HEK293 (cell line): ENCODE measurements around the gene SHANK2.
A peak's percentile ranks its signal among the peaks of the same experiment; 100 is the strongest.

Experiments
- CTCF ChIA-PET: fragments of 350-600 bp; formaldehyde crosslinking; extraction: SDS; loops from one replicate; lab custom pipeline; 2021; ENCODE audit warnings: antibody characterized with exemption; lab: Yijun Ruan, JAX
- POLR2A ChIA-PET: fragments of 300-600 bp; formaldehyde crosslinking; extraction: SDS; loops from one replicate; lab custom pipeline; 2020; ENCODE audit warnings: antibody characterized with exemption, inconsistent platforms; lab: Yijun Ruan, JAX
- H3K27ac ChIP-seq: fragments of 200-500 bp; sonication (Bioruptor generic); 2 replicates; pipeline ENCODE4 v1.5.1; 2014; ENCODE audit warnings: low read depth, low read length, control low read depth, inconsistent platforms; ENCODE audit errors: extremely low read depth
- H3K36me3 ChIP-seq, 2 experiments: fragments of 200-500 bp in 1 of 2; sonication (Bioruptor generic) in 1 of 2; 1 replicate in 1 of 2; 2 replicates in 1 of 2; pipeline ENCODE4 v1.5.1; 2014 to 2017; ENCODE audit warnings: inconsistent platforms in 2 of 2, low read length in 2 of 2; ENCODE audit not compliant: control insufficient read depth in 2 of 2, insufficient read depth in 1 of 2
- H3K4me1 ChIP-seq: fragments of 200-500 bp; sonication (Bioruptor generic); 2 replicates; pipeline ENCODE4 v1.5.1; 2014; ENCODE audit warnings: mild to moderate bottlenecking, low read length, inconsistent platforms; ENCODE audit not compliant: control insufficient read depth, insufficient read depth
- H3K4me3 ChIP-seq: 2 replicates; pipeline ENCODE4 v1.5.1; 2011; ENCODE audit warnings: low read depth, mild to moderate bottlenecking, control low read depth, low read length, moderate library complexity
- H3K9me3 ChIP-seq: fragments of 200-500 bp; sonication (Bioruptor generic); 2 replicates; pipeline ENCODE4 v1.5.1; 2014; ENCODE audit warnings: low read depth, low read length, inconsistent platforms; ENCODE audit not compliant: control insufficient read depth, insufficient read depth
- EGR2 ChIP-seq: fragments of 450-650 bp; formaldehyde crosslinking; IDR thresholded peaks from 2 replicates; pipeline ENCODE4 v1.5.1; 2016; ENCODE audit warnings: low read depth, missing biosample characterization, missing genetic modification characterization
- GLIS1 ChIP-seq: fragments of 450-650 bp; formaldehyde crosslinking; IDR thresholded peaks from 2 replicates; pipeline ENCODE4 v1.5.1; 2016; ENCODE audit warnings: missing biosample characterization, missing genetic modification characterization
- HOXC10 ChIP-seq: sonication (generic); formaldehyde crosslinking; IDR thresholded peaks from 2 replicates; pipeline ENCODE4 v1.8.1; 2023; ENCODE audit warnings: mild to moderate bottlenecking, missing genetic modification reagents
- PRDM1 ChIP-seq: fragments of 450-650 bp; formaldehyde crosslinking; IDR thresholded peaks from 2 replicates; pipeline ENCODE4; 2016; ENCODE audit warnings: missing biosample characterization, missing genetic modification characterization
- SCRT1 ChIP-seq: fragments of 450-650 bp; formaldehyde crosslinking; IDR thresholded peaks from 2 replicates; pipeline ENCODE4 v1.5.1; 2016; ENCODE audit warnings: missing biosample characterization, missing genetic modification characterization, borderline replicate concordance
- SP7 ChIP-seq: fragments of 450-650 bp; formaldehyde crosslinking; IDR thresholded peaks from 2 replicates; pipeline ENCODE4 v1.5.1; 2016; ENCODE audit warnings: missing biosample characterization, missing genetic modification characterization
- ZBTB7A ChIP-seq: fragments of 450-650 bp; formaldehyde crosslinking; IDR thresholded peaks from 2 replicates; pipeline ENCODE4 v1.5.1; 2016; ENCODE audit warnings: low read depth, missing biosample characterization, missing genetic modification characterization
- ZFHX2 ChIP-seq: fragments of 450-650 bp; formaldehyde crosslinking; conservative IDR thresholded peaks from 2 replicates; pipeline ENCODE4 v1.5.1; 2016; ENCODE audit warnings: missing biosample characterization, missing genetic modification characterization
- ZNF121 ChIP-seq: fragments of 450-650 bp; formaldehyde crosslinking; IDR thresholded peaks from 2 replicates; pipeline ENCODE4 v1.5.1; 2016; ENCODE audit warnings: missing biosample characterization, missing genetic modification characterization
- ZNF19 ChIP-seq: fragments of 450-650 bp; formaldehyde crosslinking; IDR thresholded peaks from 2 replicates; pipeline ENCODE4; 2016; ENCODE audit warnings: missing biosample characterization, missing genetic modification characterization, low read depth
- ZNF473 ChIP-seq: fragments of 450-650 bp; formaldehyde crosslinking; IDR thresholded peaks from 2 replicates; pipeline ENCODE4 v1.5.1; 2017; ENCODE audit warnings: missing biosample characterization, missing genetic modification characterization
- ZNF48 ChIP-seq: fragments of 450-650 bp; formaldehyde crosslinking; IDR thresholded peaks from 2 replicates; pipeline ENCODE4 v1.5.1; 2016; ENCODE audit warnings: missing biosample characterization, missing genetic modification characterization
- ZNF521 ChIP-seq: fragments of 450-650 bp; formaldehyde crosslinking; IDR thresholded peaks from 2 replicates; pipeline ENCODE4 v1.5.1; 2017; ENCODE audit warnings: missing biosample characterization, mild to moderate bottlenecking, missing genetic modification characterization
- ZNF529 ChIP-seq: fragments of 450-650 bp; formaldehyde crosslinking; IDR thresholded peaks from 2 replicates; pipeline ENCODE4 v1.5.1; 2017; ENCODE audit warnings: missing genetic modification characterization, missing biosample characterization; ENCODE audit not compliant: insufficient replicate concordance
- ZNF830 ChIP-seq: fragments of 450-650 bp; IDR thresholded peaks from 2 replicates; pipeline ENCODE4 v1.5.0; 2018; ENCODE audit warnings: missing biosample characterization, missing genetic modification characterization, low read depth, mild to moderate bottlenecking, moderate library complexity
- TF ChIP-seq, protein P1 (sequence below): fragments of 450-650 bp; formaldehyde crosslinking; IDR thresholded peaks from 2 replicates; pipeline ENCODE4 v1.5.1; 2016; ENCODE audit warnings: missing biosample characterization, missing genetic modification characterization
- TF ChIP-seq, protein P2 (sequence below): fragments of 450-650 bp; formaldehyde crosslinking; IDR thresholded peaks from 2 replicates; pipeline ENCODE4 v1.5.1; 2016; ENCODE audit warnings: missing biosample characterization, missing genetic modification characterization
- TF ChIP-seq, protein P3 (sequence below): fragments of 450-650 bp; formaldehyde crosslinking; IDR thresholded peaks from 2 replicates; pipeline ENCODE4 v1.5.1; 2016; ENCODE audit warnings: missing biosample characterization, missing genetic modification characterization
- TF ChIP-seq, protein P4 (sequence below): IDR thresholded peaks from 2 replicates; pipeline ENCODE4 v1.6.1; 2011; ENCODE audit warnings: mild to moderate bottlenecking, low read depth, low read length, borderline replicate concordance
- TF ChIP-seq, protein P5 (sequence below): fragments of 450-650 bp; formaldehyde crosslinking; IDR thresholded peaks from 2 replicates; pipeline ENCODE4 v1.5.1; 2017; ENCODE audit warnings: missing biosample characterization, missing genetic modification characterization
- TF ChIP-seq, protein P6 (sequence below): fragments of 450-650 bp; formaldehyde crosslinking; IDR thresholded peaks from 2 replicates; pipeline ENCODE4 v1.5.0; 2017; ENCODE audit warnings: missing biosample characterization, missing genetic modification characterization, borderline replicate concordance

Gene SHANK2

DNA sequence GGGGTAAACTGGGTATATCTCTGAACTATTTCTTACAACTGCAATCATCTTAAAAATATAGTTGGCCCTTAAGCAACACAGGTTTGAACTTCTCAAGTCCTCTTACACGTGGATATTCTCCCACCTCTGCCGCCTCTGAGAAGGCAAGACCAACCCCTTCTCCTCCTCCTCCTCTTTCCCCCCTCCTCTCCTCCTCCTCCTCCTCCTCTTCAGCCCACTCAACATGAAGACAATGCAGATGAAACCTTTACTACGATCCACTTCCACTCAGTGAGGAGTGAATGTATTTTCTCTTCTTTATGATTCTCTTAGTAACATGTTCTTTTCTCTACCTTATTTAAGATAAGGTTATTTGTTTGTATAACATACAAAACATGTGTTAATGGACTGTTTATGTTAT lies 20.0 kb downstream of the SHANK2 start:
- Histone ChIP-seq H3K27ac (no peak overlapping the region), H3K4me3 (no peak overlapping the region), H3K9me3 (no peaks in the 10 kb centered on the region), H3K4me1 (peaks cover 6% of the 10 kb centered on the region)
- POLR2A ChIA-PET = no interaction called here
- no peak for TF ChIP-seq SCRT1 (tag by site-specific recombination)
- TF ChIP-seq SP7 = no peak
- peak; percentile 76 for TF ChIP-seq ZFHX2 (tag by site-specific recombination)
- TF ChIP-seq ZBTB7A (tag by site-specific recombination) = no peak
- TF ChIP-seq ZNF521 (tag by site-specific recombination) = no peak
- peak; percentile 87 for TF ChIP-seq EGR2 (tag by site-specific recombination)
- TF ChIP-seq, protein P1, sequence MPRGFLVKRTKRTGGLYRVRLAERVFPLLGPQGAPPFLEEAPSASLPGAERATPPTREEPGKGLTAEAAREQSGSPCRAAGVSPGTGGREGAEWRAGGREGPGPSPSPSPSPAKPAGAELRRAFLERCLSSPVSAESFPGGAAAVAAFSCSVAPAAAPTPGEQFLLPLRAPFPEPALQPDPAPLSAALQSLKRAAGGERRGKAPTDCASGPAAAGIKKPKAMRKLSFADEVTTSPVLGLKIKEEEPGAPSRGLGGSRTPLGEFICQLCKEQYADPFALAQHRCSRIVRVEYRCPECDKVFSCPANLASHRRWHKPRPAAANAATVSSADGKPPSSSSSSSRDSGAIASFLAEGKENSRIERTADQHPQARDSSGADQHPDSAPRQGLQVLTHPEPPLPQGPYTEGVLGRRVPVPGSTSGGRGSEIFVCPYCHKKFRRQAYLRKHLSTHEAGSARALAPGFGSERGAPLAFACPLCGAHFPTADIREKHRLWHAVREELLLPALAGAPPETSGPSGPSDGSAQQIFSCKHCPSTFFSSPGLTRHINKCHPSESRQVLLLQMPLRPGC (tag by site-specific recombination) = no peak
- TF ChIP-seq, all 188 proteins: peak for 2
- H3K36me3 ChIP-seq = no peaks in the 10 kb centered on the region
- CTCF ChIA-PET = no interaction called here

DNA sequence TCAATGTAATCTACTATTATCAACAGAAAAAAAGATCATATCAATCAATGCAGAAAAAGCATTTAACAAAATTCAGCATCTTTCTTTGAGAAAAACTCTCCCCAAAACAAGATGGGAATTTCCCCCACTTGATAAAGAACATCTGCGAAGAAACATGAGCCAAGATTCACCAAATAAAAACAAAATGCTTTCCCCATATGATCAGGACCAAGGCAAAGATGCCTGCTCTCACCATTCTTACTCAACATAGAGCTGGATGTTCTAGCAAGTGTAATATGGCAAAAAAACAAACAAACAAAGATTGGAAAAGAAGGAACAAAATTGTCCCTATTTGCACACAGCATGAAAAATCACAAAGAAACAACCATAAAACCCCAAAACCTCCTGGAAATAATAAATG lies 23.4 kb downstream of the SHANK2 start:
- CTCF ChIA-PET = no interaction called here
- POLR2A ChIA-PET = no interaction called here
- H3K36me3 ChIP-seq = no peaks in the 10 kb centered on the region

More for the DNA sequence above, 23.4 kb downstream of the SHANK2 start:
- Histone ChIP-seq H3K4me3 (no peak overlapping the region), H3K9me3 (no peaks in the 10 kb centered on the region), H3K4me1 (no peaks in the 10 kb centered on the region), H3K27ac (no peak overlapping the region)
- TF ChIP-seq HOXC10 (CRISPR knock-in tag) (no peak), ZNF48 (tag by site-specific recombination) (no peak), ZNF529 (tag by site-specific recombination) (no peak), ZNF521 (tag by site-specific recombination) (no peak), ZNF19 (tag by site-specific recombination) (no peak), ZNF121 (tag by site-specific recombination) (no peak), ZNF473 (tag by site-specific recombination) (no peak), PRDM1 (tag by site-specific recombination) (no peak), GLIS1 (no peak), ZNF830 (no peak)
- TF ChIP-seq, protein P2, sequence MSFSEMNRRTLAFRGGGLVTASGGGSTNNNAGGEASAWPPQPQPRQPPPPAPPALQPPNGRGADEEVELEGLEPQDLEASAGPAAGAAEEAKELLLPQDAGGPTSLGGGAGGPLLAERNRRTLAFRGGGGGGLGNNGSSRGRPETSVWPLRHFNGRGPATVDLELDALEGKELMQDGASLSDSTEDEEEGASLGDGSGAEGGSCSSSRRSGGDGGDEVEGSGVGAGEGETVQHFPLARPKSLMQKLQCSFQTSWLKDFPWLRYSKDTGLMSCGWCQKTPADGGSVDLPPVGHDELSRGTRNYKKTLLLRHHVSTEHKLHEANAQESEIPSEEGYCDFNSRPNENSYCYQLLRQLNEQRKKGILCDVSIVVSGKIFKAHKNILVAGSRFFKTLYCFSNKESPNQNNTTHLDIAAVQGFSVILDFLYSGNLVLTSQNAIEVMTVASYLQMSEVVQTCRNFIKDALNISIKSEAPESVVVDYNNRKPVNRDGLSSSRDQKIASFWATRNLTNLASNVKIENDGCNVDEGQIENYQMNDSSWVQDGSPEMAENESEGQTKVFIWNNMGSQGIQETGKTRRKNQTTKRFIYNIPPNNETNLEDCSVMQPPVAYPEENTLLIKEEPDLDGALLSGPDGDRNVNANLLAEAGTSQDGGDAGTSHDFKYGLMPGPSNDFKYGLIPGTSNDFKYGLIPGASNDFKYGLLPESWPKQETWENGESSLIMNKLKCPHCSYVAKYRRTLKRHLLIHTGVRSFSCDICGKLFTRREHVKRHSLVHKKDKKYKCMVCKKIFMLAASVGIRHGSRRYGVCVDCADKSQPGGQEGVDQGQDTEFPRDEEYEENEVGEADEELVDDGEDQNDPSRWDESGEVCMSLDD = no peak
- TF ChIP-seq, protein P3, sequence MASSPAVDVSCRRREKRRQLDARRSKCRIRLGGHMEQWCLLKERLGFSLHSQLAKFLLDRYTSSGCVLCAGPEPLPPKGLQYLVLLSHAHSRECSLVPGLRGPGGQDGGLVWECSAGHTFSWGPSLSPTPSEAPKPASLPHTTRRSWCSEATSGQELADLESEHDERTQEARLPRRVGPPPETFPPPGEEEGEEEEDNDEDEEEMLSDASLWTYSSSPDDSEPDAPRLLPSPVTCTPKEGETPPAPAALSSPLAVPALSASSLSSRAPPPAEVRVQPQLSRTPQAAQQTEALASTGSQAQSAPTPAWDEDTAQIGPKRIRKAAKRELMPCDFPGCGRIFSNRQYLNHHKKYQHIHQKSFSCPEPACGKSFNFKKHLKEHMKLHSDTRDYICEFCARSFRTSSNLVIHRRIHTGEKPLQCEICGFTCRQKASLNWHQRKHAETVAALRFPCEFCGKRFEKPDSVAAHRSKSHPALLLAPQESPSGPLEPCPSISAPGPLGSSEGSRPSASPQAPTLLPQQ (tag by site-specific recombination) = no peak
- TF ChIP-seq, protein P4, sequence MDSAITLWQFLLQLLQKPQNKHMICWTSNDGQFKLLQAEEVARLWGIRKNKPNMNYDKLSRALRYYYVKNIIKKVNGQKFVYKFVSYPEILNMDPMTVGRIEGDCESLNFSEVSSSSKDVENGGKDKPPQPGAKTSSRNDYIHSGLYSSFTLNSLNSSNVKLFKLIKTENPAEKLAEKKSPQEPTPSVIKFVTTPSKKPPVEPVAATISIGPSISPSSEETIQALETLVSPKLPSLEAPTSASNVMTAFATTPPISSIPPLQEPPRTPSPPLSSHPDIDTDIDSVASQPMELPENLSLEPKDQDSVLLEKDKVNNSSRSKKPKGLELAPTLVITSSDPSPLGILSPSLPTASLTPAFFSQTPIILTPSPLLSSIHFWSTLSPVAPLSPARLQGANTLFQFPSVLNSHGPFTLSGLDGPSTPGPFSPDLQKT = no peak
- TF ChIP-seq, protein P5, sequence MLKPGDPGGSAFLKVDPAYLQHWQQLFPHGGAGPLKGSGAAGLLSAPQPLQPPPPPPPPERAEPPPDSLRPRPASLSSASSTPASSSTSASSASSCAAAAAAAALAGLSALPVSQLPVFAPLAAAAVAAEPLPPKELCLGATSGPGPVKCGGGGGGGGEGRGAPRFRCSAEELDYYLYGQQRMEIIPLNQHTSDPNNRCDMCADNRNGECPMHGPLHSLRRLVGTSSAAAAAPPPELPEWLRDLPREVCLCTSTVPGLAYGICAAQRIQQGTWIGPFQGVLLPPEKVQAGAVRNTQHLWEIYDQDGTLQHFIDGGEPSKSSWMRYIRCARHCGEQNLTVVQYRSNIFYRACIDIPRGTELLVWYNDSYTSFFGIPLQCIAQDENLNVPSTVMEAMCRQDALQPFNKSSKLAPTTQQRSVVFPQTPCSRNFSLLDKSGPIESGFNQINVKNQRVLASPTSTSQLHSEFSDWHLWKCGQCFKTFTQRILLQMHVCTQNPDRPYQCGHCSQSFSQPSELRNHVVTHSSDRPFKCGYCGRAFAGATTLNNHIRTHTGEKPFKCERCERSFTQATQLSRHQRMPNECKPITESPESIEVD (tag by site-specific recombination) = no peak
- TF ChIP-seq, protein P6, sequence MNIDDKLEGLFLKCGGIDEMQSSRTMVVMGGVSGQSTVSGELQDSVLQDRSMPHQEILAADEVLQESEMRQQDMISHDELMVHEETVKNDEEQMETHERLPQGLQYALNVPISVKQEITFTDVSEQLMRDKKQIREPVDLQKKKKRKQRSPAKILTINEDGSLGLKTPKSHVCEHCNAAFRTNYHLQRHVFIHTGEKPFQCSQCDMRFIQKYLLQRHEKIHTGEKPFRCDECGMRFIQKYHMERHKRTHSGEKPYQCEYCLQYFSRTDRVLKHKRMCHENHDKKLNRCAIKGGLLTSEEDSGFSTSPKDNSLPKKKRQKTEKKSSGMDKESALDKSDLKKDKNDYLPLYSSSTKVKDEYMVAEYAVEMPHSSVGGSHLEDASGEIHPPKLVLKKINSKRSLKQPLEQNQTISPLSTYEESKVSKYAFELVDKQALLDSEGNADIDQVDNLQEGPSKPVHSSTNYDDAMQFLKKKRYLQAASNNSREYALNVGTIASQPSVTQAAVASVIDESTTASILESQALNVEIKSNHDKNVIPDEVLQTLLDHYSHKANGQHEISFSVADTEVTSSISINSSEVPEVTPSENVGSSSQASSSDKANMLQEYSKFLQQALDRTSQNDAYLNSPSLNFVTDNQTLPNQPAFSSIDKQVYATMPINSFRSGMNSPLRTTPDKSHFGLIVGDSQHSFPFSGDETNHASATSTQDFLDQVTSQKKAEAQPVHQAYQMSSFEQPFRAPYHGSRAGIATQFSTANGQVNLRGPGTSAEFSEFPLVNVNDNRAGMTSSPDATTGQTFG (tag by site-specific recombination) = no peak
